ENCODE measurements around the gene CEP162.
A peak's percentile ranks its signal among the peaks of the same experiment; 100 is the strongest.
"Not testable (repeated sequence)": the region's sequence is repeated elsewhere in the genome, so short reads cannot be mapped to it uniquely, and the experiment has no call there.

CEP162 gene

GRCh38 chr6:84244416-84245081 lies 17.1 kb upstream of the CEP162 start:
- not testable (repeated sequence) for H3K4me3 ChIP-seq (ENCODE audit: low read length); DNase-seq (ENCODE audit: low read depth, low spot score)

GRCh38 chr6:84243240-84243639 lies 15.8 kb upstream of the CEP162 start:
- DNase-seq (ENCODE audit: low read depth, low spot score), result no peak
- H3K4me3 ChIP-seq (ENCODE audit: low read length), result no peak overlapping the region

DNA sequence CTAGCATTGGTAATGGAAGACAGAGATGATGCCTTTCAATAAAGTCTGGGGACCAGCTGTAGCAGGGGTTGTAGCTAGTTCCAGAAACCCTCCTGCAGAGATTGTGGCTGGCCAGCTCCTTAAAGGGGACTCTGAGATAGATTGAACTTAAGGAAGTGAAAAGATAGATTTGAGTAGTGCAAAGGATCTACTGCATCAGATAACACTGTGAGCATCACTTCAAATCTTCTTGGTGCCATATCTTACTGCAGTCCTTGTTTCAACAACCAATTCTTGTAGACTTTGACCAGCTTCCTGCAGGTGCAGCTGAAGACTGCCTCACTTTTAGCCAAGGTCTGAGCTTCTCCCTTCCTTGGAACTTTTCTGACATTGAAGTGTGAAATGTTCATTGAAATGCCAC lies 14.8 kb upstream of the CEP162 start:
- DNase-seq (ENCODE audit: low read depth, low spot score), result no peak
- H3K4me3 ChIP-seq (ENCODE audit: low read length), result no peak overlapping the region

GRCh38 chr6:84228198-84228543 lies 728 bp upstream of the CEP162 start:
- no peak for DNase-seq (ENCODE audit: low read depth, low spot score)

DNA sequence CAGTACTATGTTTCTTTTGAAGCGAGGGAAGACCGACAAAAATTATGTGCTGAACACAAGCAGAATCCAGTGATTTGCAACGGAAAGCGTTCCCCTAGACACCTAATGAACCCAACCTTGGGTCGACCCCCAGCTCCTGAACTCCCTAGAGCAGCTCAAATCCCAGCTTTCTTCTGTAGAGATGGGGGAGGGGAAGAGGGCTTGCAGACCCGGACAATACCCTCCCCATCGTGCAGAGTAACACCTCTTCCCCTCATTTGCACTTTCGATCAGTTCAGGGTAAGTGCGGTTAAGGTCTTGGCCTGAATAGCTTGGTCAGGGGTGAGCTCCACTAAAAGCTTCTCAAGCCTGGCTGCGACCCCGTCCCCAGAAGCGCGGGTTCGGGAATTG lies 404 bp downstream of the CEP162 start:
- DNase-seq (ENCODE audit: low read depth, low spot score), result no peak
- H3K4me3 ChIP-seq (ENCODE audit: low read length), result peak overlapping the region; percentile 87

More at GRCh38 chr6:84228198-84228543, 728 bp upstream of the CEP162 start:
- peak overlapping the region; percentile 87 for H3K4me3 ChIP-seq (ENCODE audit: low read length)

DNA sequence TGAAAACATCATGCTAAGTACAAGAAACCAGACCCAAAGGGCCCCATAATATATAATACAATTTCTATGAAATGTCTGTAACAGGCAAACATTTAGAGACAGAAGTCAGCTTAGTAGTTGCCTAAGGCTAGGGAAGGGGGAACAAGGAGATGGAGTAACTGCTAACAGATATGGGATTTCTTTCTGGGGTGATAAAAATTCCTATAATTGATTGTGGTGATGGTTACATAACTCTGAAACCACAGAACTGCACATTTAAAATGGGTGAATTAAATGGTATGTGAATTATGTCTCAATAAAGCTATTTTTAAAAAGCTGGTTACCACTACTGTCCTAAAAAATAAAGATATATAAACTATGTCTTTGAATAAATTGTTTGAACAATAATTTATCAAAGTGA lies 3.2 kb downstream of the CEP162 start:
- no peak overlapping the region for H3K4me3 ChIP-seq (ENCODE audit: low read length)
- DNase-seq (ENCODE audit: low read depth, low spot score), result no peak

DNA sequence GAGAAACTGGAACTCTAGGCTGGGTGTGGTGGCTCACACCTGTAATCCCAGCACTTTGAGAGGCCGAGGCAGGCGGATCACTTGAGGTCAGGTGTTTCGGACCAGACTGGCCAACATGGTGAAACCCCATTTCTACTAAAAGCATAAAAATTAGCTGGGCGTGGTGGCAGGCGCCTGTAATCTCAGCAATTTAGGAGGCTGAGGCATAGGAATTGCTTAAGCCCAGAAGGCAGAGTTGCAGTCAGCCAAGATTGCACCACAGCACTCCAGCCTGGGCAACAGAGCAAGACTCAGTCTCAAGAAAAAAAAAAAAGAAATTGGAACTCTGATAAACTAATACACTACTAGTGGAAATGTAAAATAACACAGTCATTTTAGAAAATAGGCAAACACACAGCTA lies 3.8 kb downstream of the CEP162 start:
- DNase-seq (ENCODE audit: low read depth, low spot score); H3K4me3 ChIP-seq (ENCODE audit: low read length): not testable (repeated sequence)

GRCh38 chr6:84222426-84222825 lies 5.0 kb downstream of the CEP162 start:
- DNase-seq (ENCODE audit: low read depth, low spot score), result no peak
- H3K4me3 ChIP-seq (ENCODE audit: low read length), result no peak overlapping the region

DNA sequence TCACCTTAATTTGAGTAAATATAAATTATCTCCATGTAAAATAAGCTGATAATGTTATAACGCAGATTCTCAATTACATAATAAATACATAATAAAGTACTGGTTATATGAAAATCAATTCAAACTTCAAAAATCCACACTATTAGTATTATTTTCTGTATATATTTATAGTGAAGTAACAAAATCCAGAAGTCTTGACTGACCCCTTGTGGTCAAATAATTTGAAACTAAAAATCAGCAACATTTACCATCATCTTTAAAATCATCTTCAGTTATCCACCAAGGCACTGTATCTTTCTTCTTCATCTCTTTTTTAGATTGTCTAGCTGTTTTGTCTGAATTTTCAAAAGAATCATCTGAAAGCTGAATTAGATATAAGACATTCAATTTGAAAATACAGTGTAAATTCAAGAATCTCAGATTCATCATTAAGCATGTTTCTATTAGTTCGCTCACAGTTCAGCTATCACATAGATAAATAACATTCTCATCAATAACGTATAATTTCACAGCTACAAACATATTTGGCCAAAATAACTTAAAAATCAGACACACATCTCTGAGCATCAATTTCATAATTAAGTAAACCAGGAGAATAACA lies 6.5 kb downstream of the CEP162 start:
- H3K4me3 ChIP-seq (ENCODE audit: low read length), result no peak overlapping the region
- DNase-seq (ENCODE audit: low read depth, low spot score), result peak; percentile 14

DNA sequence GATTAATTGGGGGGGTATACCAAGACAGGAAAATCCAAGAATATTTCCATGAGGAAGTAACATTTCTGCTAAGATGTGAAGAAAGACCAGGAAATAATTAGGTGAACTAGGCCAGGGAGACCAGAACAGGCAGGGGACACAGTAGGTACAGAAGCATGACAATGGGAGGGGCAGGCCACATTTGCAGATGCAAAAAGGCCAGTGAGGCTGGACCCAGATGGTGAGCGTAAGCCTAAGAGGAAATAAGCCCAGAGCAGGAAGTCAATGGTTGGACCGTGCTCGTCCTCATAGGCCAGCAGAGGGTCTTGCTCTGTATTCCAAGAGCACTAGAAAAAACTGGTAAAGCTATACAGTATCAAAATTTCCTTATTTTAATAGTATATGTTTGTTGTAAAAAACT lies 9.4 kb downstream of the CEP162 start:
- DNase-seq (ENCODE audit: low read depth, low spot score), result no peak

DNA sequence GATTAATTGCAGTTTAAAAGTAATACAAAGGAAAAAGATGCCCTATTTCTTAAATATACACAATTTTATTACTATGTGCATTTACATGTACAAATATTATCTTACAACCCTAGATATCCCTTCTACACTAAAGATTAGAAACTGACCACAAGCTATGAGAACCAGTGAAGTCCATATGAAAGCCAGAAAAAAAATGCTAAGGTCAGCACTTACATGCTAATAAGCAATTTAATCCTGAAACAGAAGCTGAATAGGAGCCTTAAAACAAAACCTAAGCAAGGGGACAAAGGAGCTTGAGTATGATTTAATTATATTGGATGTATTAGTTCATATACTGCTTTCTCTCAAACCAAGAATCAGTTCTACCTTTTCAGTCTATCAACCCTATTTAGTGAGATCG lies 14.2 kb downstream of the CEP162 start:
- DNase-seq (ENCODE audit: low read depth, low spot score), result no peak
- no peak overlapping the region for H3K4me3 ChIP-seq (ENCODE audit: low read length)

More for the DNA sequence above, 9.4 kb downstream of the CEP162 start:
- no peak overlapping the region for H3K4me3 ChIP-seq (ENCODE audit: low read length)

DNA sequence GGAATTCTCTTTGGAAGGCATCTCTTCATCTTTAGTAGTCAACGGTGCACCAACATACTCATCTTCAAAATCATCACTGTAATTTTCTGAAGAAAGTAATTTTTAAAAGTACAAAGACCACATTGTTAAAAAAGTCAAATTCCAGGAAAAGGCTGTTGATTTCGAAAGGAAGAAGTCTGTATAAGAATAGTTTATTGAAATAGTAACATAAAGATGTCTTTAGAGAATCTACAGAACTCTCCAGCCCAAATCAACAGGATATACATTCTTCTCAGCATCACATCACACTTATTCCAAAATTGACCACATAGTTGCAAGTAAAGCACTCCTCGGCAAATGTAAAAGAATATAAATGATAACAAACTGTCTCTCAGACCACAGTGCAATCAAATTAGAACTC lies 23.4 kb downstream of the CEP162 start:
- no peak overlapping the region for H3K4me3 ChIP-seq (ENCODE audit: low read length)
- no peak for DNase-seq (ENCODE audit: low read depth, low spot score)

DNA sequence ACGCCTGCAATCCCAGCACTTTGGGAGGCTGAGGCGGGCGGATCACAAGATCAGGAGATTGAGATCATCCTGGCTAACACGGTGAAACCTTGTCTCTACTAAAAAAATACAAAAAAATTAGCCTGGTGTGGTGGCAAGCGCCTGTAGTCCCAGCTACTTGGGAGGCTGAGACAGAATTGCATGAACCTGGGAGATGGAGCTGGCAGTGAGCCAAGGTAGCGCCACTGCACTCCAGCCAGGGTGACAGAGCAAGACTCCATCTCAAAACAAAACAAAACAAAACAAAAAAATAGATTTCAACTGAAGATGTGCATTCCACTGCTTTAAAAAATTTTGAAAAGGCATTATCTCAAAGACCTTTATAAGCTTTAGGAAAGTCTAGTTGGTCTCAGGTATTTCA lies 27.5 kb downstream of the CEP162 start:
- DNase-seq (ENCODE audit: low read depth, low spot score); H3K4me3 ChIP-seq (ENCODE audit: low read length): not testable (repeated sequence)

GRCh38 chr6:84197708-84198107 lies 29.7 kb downstream of the CEP162 start:
- DNase-seq (ENCODE audit: low read depth, low spot score), result no peak
- no peak overlapping the region for H3K4me3 ChIP-seq (ENCODE audit: low read length)

DNA sequence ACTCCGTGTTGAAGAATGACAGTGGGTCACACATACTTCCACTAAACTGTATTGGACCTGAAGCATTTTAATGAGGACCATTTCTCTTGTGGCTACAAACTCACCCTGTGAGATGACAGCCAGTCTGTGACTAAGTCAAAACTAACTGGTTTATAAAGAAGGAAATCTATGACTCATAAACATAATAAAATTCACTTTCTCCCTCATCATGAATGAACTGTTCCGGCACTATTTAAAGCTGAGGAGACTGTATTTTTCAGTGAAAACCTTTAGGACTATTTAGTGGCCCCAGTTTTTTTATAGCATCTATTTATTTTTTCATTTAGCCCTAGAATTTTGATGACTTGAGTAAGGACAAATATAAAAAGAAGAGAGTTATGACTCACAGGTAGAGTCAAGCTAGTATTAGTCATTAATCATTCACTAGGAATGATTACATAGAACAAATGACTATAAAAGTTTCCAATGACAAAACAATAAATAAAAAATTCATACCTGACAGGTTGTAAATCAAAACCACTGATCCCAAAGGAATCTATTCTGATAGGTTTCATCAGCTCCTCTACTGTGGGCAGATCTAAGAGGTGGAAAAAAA lies 34.2 kb downstream of the CEP162 start:
- no peak for DNase-seq (ENCODE audit: low read depth, low spot score)
- H3K4me3 ChIP-seq (ENCODE audit: low read length), result no peak overlapping the region

- H3K4me3 ChIP-seq (ENCODE audit: low read length), result no peak overlapping the region
- no peak for DNase-seq (ENCODE audit: low read depth, low spot score)
These were observed 35.6 kb downstream of the CEP162 start for GRCh38 chr6:84191802-84192201.

DNA sequence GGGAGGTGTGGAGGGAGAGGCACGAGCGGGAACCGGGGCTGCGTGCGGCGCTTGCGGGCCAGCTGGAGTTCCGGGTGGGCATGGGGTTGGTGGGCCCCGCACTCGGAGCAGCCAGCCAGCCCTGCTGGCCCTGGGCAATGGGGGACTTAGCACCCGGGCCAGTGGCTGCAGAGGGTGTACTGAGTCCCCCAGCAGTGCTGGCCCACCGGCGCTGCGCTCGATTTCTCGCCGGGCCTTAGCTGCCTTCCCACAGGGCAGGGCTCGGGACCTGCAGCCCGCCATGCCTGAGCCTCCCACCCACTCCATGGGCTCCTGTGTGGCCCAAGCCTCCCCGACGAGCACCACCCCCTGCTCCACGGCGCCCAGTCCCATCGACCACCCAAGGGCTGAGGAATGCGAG lies 38.1 kb downstream of the CEP162 start:
- H3K4me3 ChIP-seq (ENCODE audit: low read length); DNase-seq (ENCODE audit: low read depth, low spot score): not testable (repeated sequence)

DNA sequence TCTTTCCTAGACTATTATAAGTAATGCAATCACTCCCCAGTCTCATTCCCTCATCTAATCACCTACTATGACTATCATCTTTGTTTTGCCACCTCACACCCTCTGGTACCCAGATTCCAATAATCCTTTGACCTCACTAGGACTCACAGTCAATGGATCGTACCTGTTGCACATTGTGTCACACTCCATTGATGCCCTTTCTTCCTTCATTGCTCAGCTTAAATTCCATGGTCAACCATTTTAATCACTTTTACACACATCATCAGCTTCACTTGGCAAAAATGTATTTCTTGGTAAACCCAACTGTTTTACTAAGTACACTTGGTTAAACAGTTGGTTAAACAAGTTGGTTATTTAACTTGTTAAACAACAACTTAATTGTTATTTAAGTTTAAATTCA lies 44.0 kb downstream of the CEP162 start:
- H3K4me3 ChIP-seq (ENCODE audit: low read length), result no peak overlapping the region
- DNase-seq (ENCODE audit: low read depth, low spot score), result no peak

DNA sequence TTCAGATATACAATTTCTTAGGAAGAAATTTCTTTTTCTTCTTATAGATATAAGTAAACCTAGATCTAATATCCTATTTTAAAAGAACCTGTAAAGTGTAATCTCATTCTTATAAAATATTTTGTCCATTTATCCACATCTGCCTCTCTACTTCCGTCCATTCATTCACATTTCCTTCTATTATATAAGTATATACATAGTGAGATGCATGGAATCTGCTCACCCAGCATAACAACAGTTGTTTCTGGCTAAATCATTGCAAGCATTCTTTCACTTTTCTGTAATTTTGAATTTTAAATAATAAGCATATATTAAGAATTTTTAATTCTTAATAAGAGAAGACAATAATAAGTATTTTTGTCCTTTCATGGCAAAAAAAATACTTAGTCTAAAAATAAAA lies 45.4 kb downstream of the CEP162 start:
- DNase-seq (ENCODE audit: low read depth, low spot score), result no peak
- H3K4me3 ChIP-seq (ENCODE audit: low read length), result no peak overlapping the region

- H3K4me3 ChIP-seq (ENCODE audit: low read length), result no peak overlapping the region
- DNase-seq (ENCODE audit: low read depth, low spot score), result no peak
These were observed 50.2 kb downstream of the CEP162 start for GRCh38 chr6:84177241-84177640.

- H3K4me3 ChIP-seq (ENCODE audit: low read length), result no peak overlapping the region
- no peak for DNase-seq (ENCODE audit: low read depth, low spot score)
These were observed 54.9 kb downstream of the CEP162 start for GRCh38 chr6:84172574-84172973.
